Measurements from ENCODE around the gene PMPCA. TPM values are rescaled to one million over a fixed set of nuclear protein-coding genes. Genes with fewer than 3 reads are reported as not detected.

The PMPCA gene
- total and polyA plus RNA-seq, 2 of the 8 experiments (the other 6 are each of a cell fraction or from before 2014, with no cell fraction given) = 60.0 to 88.2 TPM

GRCh38 chr9:136465500-136466154, 55.2 kb downstream of the PMPCA start:
- H3K23me2 ChIP-seq (ENCODE audit: low read depth, low read length) = no peaks in the 10 kb centered on the region
- H2BK15ac ChIP-seq (ENCODE audit: low read length) = no peak overlapping the region
- no peak overlapping the region for H3K18ac ChIP-seq (ENCODE audit: extremely low read depth, low read length)
- H3K36me3 ChIP-seq (ENCODE audit: control insufficient read depth in 2 of 4, insufficient read depth in 4 of 4, low read length in 3 of 4) = peaks cover 38 to 79% (median 68%) of the 10 kb centered on the region in 4 experiments
- CTCF ChIA-PET (ENCODE audit: partially characterized antibody) = interaction anchor here (1.2 to 1.5 kb wide), 2 partner anchors 20 to 166 kb away, joined by 3 to 4 read pairs; no protein-coding TSS in a partner anchor
- no peak overlapping the region for H2BK120ac ChIP-seq (replicated peaks; ENCODE audit: low read depth, low read length)
- TF ChIP-seq FOSL1 (IDR thresholded peaks at IDR 0.05; ENCODE audit: insufficient read depth, low read depth, low read length) (no peak), JUN (IDR thresholded peaks at IDR 0.05; ENCODE audit: low read depth, low read length) (no peak), YY1 (IDR thresholded peaks at IDR 0.05; ENCODE audit: low read depth, low read length) (no peak), KDM4A (IDR thresholded peaks at IDR 0.05; ENCODE audit: low read depth, low read length, severe bottlenecking) (no peak), NRF1 (IDR thresholded peaks at IDR 0.05; ENCODE audit: low read depth, low read length) (no peak), CTCF (IDR thresholded peaks at IDR 0.05; ENCODE audit: control extremely low read depth in 1 of 3, insufficient read depth in 1 of 3, low read depth in 1 of 3, low read length in 3 of 3) (no peak)
- no peak overlapping the region for H2BK20ac ChIP-seq (ENCODE audit: low read length)
- H2AFZ ChIP-seq (ENCODE audit: low read length) = no peak overlapping the region
- peaks cover 9 to 27% of the 10 kb centered on the region in 2 experiments for H4K20me1 ChIP-seq (replicated peaks in 1 of 2; ENCODE audit: control insufficient read depth in 1 of 2, insufficient read depth in 2 of 2, low read length in 2 of 2)
- H3K4me2 ChIP-seq (ENCODE audit: insufficient read depth in 1 of 2, low read depth in 2 of 2, low read length in 2 of 2) = no peak overlapping the region
- no peak overlapping the region for H2BK5ac ChIP-seq (ENCODE audit: low read depth, low read length)
- WGBS, 2 experiments (ENCODE audit: extremely low coverage in 1 of 2, insufficient coverage in 1 of 2, insufficient read length in 1 of 2, insufficient replicate concordance in 2 of 2, low coverage in 1 of 2, low lambda C conversion rate in 2 of 2, missing lambda C conversion rate in 1 of 2) = 95% methylated on average over 27 of the region's 27 CpGs; no CpG with 5 or more reads in 1 of the 2 experiments
- H3K27ac ChIP-seq (ENCODE audit: low read depth, low read length) = no peak overlapping the region
- no peaks in the 10 kb centered on the region for H3K9me3 ChIP-seq (ENCODE audit: insufficient read depth in 2 of 2, low read depth in 1 of 2, low read length in 1 of 2)
- DNase-seq (ENCODE audit: low read depth in 1 of 2, low spot score in 2 of 2) (no peak), FAIRE-seq (no peak)
- H3K79me2 ChIP-seq (ENCODE audit: control insufficient read depth in 1 of 2, insufficient read depth in 2 of 2, low read length in 2 of 2) = peaks cover 0 to 7% of the 10 kb centered on the region in 2 experiments; a peak in 1 of 4 replicates
- no peak overlapping the region for H4K5ac ChIP-seq (ENCODE audit: insufficient read length, low read depth, low read length)
- H2BK12ac ChIP-seq (ENCODE audit: low read depth, low read length) = no peak overlapping the region
- H3K56ac ChIP-seq (replicated peaks; ENCODE audit: insufficient read length, low read depth, low read length) = no peak overlapping the region
- no peak overlapping the region for H3K23ac ChIP-seq (ENCODE audit: insufficient read length)
- H2AK5ac ChIP-seq (ENCODE audit: low read depth, low read length) = no peak overlapping the region
- H3K4ac ChIP-seq (replicated peaks; ENCODE audit: insufficient read length, low read depth, low read length) = no peak overlapping the region
- no peaks in the 10 kb centered on the region for H3K27me3 ChIP-seq (replicated peaks in 1 of 4; ENCODE audit: control insufficient read depth in 3 of 4, extremely low read depth in 1 of 4, insufficient read depth in 3 of 4, low read length in 3 of 4)
- no peak overlapping the region for H3K14ac ChIP-seq (ENCODE audit: insufficient read length)
- POLR2A ChIA-PET (ENCODE audit: partially characterized antibody) = interaction anchor here (1.7 to 2.9 kb wide), 4 partner anchors 8 to 21 kb away, joined by 6 to 13 read pairs (median 6); no protein-coding TSS in a partner anchor
- no peak overlapping the region for H3K4me3 ChIP-seq (ENCODE audit: extremely low read depth in 1 of 4, insufficient read depth in 2 of 4, low read depth in 3 of 4, low read length in 4 of 4)
- no peaks in the 10 kb centered on the region for H3K4me1 ChIP-seq (replicated peaks in 1 of 4; ENCODE audit: control insufficient read depth in 3 of 4, insufficient read depth in 4 of 4, low read length in 3 of 4)
- H3K9ac ChIP-seq (replicated peaks in 1 of 4; ENCODE audit: extremely low read depth in 1 of 4, low read depth in 3 of 4, low read length in 3 of 4) = no peak overlapping the region
- H4K91ac ChIP-seq (replicated peaks; ENCODE audit: insufficient read length, low read length) = no peak overlapping the region
- no peaks in the 10 kb centered on the region; the same call in 1 of the 2 replicates for H3K79me1 ChIP-seq (ENCODE audit: low read depth, low read length)
- no peak overlapping the region for H4K8ac ChIP-seq (ENCODE audit: extremely low read depth, insufficient read depth, low read length)

Data from H1 (cell line).